Middle frontal gyrus (tissue), 1 donor: ENCODE data around the gene PTPRN2.

Source experiments
- DNase-seq: peaks from one replicate; pipeline ENCODE4 v3.0.0-alpha.2; 2015; ENCODE audit warnings: low spot score; ENCODE audit errors: extremely low spot score

The PTPRN2 gene

GRCh38 chr7:157755741-157756140 is 831.9 kb downstream of the PTPRN2 start:
- DNase-seq = no peak

- no peak for DNase-seq
Observed at GRCh38 chr7:157754416-157754790, 833.2 kb downstream of the PTPRN2 start.

- no peak for DNase-seq
Observed at GRCh38 chr7:157753713-157754415, 833.8 kb downstream of the PTPRN2 start.

- DNase-seq = no peak
Observed at GRCh38 chr7:157752832-157753291, 834.8 kb downstream of the PTPRN2 start.

- no peak for DNase-seq
Observed at GRCh38 chr7:157751951-157752673, 835.5 kb downstream of the PTPRN2 start.

- no peak for DNase-seq
Observed at GRCh38 chr7:157751406-157751805, 836.2 kb downstream of the PTPRN2 start.

- no peak for DNase-seq
Observed at GRCh38 chr7:157750291-157750690, 837.3 kb downstream of the PTPRN2 start.

- DNase-seq = no peak
Observed at GRCh38 chr7:157745721-157746709, 841.6 kb downstream of the PTPRN2 start.

- DNase-seq = no peak
Observed at GRCh38 chr7:157744786-157745601, 842.6 kb downstream of the PTPRN2 start.

- no peak for DNase-seq
Observed at GRCh38 chr7:157743781-157744525, 843.7 kb downstream of the PTPRN2 start.

GRCh38 chr7:157740251-157740798 is 847.3 kb downstream of the PTPRN2 start:
- no peak for DNase-seq

GRCh38 chr7:157739650-157740049 is 848.0 kb downstream of the PTPRN2 start:
- DNase-seq = no peak

GRCh38 chr7:157739031-157739430 is 848.6 kb downstream of the PTPRN2 start:
- no peak for DNase-seq

- DNase-seq = no peak
Observed at GRCh38 chr7:157738066-157738460, 849.6 kb downstream of the PTPRN2 start.

GRCh38 chr7:157737151-157738065 is 850.2 kb downstream of the PTPRN2 start:
- no peak for DNase-seq

GRCh38 chr7:157736341-157736740 is 851.3 kb downstream of the PTPRN2 start:
- no peak for DNase-seq

GRCh38 chr7:157735826-157736225 is 851.8 kb downstream of the PTPRN2 start:
- no peak for DNase-seq
